Hepatocyte (in vitro differentiated cells): ENCODE measurements around the gene PROKR2. TPM values are rescaled to one million over a fixed set of nuclear protein-coding genes. Genes with fewer than 3 reads are reported as not detected.

ENCODE experiments used
- DNase-seq: peaks from one replicate; pipeline ENCODE4 v3.0.0-alpha.2; 2016; ENCODE audit warnings: low spot score
- H2AFZ ChIP-seq: fragments of 200-600 bp; sonication (generic); 2 replicates; pipeline ENCODE4 v1.6.0; 2016; ENCODE audit warnings: antibody characterized with exemption, mild to moderate bottlenecking
- H3K27ac ChIP-seq: fragments of 200-600 bp; sonication (generic); 2 replicates; pipeline ENCODE4 v1.5.1; 2016; ENCODE audit warnings: mild to moderate bottlenecking
- H3K27me3 ChIP-seq: fragments of 200-600 bp; sonication (generic); 2 replicates; pipeline ENCODE4 v1.6.1; 2016
- H3K36me3 ChIP-seq: fragments of 200-600 bp; sonication (generic); replicated peaks from 2 replicates; pipeline ENCODE4 v1.5.1; 2016; ENCODE audit warnings: low read depth; ENCODE audit not compliant: insufficient read depth
- H3K4me1 ChIP-seq: fragments of 200-600 bp; sonication (generic); 2 replicates; pipeline ENCODE4 v1.5.1; 2016; ENCODE audit warnings: mild to moderate bottlenecking, moderate library complexity; ENCODE audit not compliant: insufficient read depth
- H3K4me2 ChIP-seq: fragments of 200-600 bp; sonication (generic); 2 replicates; pipeline ENCODE4 v1.6.0; 2016
- H3K4me3 ChIP-seq: fragments of 200-600 bp; sonication (generic); 2 replicates; pipeline ENCODE4 v1.5.1; 2016; ENCODE audit warnings: mild to moderate bottlenecking
- H3K79me2 ChIP-seq: fragments of 200-600 bp; sonication (generic); 2 replicates; pipeline ENCODE4 v1.6.0; 2017; ENCODE audit warnings: mild to moderate bottlenecking
- H3K9me2 ChIP-seq: fragments of 200-600 bp; sonication (generic); replicated peaks from 2 replicates; pipeline ENCODE4 v1.6.0; 2017; ENCODE audit warnings: mild to moderate bottlenecking; ENCODE audit not compliant: insufficient read depth
- H3K9me3 ChIP-seq: fragments of 200-600 bp; sonication (generic); 2 replicates; pipeline ENCODE4 v1.5.1; 2016; ENCODE audit warnings: low read depth, mild to moderate bottlenecking
- H4K20me1 ChIP-seq: fragments of 200-600 bp; sonication (generic); 2 replicates; pipeline ENCODE4 v1.6.0; 2016; ENCODE audit warnings: mild to moderate bottlenecking; ENCODE audit not compliant: insufficient read depth, poor library complexity, severe bottlenecking
- EZH2 ChIP-seq: fragments of 200-600 bp; sonication (generic); IDR thresholded peaks from 2 replicates; pipeline ENCODE4 v1.6.1; 2016; ENCODE audit warnings: antibody characterized with exemption, mild to moderate bottlenecking, borderline replicate concordance
- EZH2phosphoT487 ChIP-seq: fragments of 200-600 bp; sonication (generic); IDR thresholded peaks from one replicate; pipeline ENCODE4 v1.6.1; 2018; ENCODE audit warnings: antibody characterized with exemption, mild to moderate bottlenecking, low read depth, moderate library complexity; ENCODE audit not compliant: unreplicated experiment, severe bottlenecking
- WGBS: methylation state at CpG from one replicate; pipeline ENCODE4 v1.1.6; 2016; ENCODE audit warnings: low lambda C conversion rate; ENCODE audit errors: missing lambda C conversion rate; 5-methylcytosine and 5-hydroxymethylcytosine counted together
- polyA plus RNA-seq: library from polyadenylated mRNA; unstranded; fragments of >200 nt; fragmentation: Nextera tagmentation; extraction: Ambion mirVana; gene quantifications from 2 replicates; pipeline ENCODE4 v1.2.1, GENCODE V29; 2016
- small RNA-seq: library from RNA; depleted of rRNA; stranded (forward); fragments of <200 nt; gene quantifications from one replicate; pipeline ENCODE3, GENCODE V24; 2014
- total RNA-seq: library from RNA; depleted of rRNA; stranded (reverse); fragments of >200 nt; gene quantifications from 2 replicates; pipeline ENCODE4 v1.2.3, GENCODE V29; 2014
- TF ChIP-seq, protein P1 (sequence below): fragments of 200-600 bp; sonication (generic); IDR thresholded peaks from 2 replicates; pipeline ENCODE4 v1.5.1; 2016; ENCODE audit warnings: antibody characterized with exemption, mild to moderate bottlenecking; ENCODE audit not compliant: poor library complexity

PROKR2 gene
- total and polyA plus RNA-seq, 2 experiments from 2014 or later = not detected

DNA sequence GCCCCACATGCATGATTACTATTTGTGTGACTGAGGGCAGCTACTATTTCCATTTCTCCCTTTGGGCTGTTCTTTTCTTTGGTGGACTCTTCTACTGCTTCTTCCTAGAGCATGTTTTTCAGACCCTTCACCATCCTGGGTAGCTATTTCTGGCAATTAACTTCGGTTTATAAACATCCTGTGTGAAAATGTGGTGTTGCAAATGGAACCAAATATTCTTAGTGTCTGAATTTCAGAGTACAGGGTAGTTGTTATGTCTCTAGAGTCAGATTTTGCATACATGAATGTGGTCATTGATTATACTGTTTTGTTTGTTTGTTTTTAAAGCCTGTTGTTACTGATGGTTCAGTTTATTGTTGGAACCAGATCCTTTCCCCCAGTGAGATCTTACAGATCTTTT, 49.7 kb downstream of the PROKR2 start:
- no peaks in the 10 kb centered on the region for H3K79me2 ChIP-seq
- no peaks in the 10 kb centered on the region for H3K9me3 ChIP-seq
- H3K4me1 ChIP-seq = no peaks in the 10 kb centered on the region
- no peak overlapping the region for H2AFZ ChIP-seq
- no peaks in the 10 kb centered on the region for H3K9me2 ChIP-seq
- H3K4me2 ChIP-seq = no peak overlapping the region
- H4K20me1 ChIP-seq = no peaks in the 10 kb centered on the region
- H3K27me3 ChIP-seq = peaks cover 7% of the 10 kb centered on the region
- TF ChIP-seq EZH2 (no peak), EZH2phosphoT487 (no peak)
- TF ChIP-seq, protein P1, sequence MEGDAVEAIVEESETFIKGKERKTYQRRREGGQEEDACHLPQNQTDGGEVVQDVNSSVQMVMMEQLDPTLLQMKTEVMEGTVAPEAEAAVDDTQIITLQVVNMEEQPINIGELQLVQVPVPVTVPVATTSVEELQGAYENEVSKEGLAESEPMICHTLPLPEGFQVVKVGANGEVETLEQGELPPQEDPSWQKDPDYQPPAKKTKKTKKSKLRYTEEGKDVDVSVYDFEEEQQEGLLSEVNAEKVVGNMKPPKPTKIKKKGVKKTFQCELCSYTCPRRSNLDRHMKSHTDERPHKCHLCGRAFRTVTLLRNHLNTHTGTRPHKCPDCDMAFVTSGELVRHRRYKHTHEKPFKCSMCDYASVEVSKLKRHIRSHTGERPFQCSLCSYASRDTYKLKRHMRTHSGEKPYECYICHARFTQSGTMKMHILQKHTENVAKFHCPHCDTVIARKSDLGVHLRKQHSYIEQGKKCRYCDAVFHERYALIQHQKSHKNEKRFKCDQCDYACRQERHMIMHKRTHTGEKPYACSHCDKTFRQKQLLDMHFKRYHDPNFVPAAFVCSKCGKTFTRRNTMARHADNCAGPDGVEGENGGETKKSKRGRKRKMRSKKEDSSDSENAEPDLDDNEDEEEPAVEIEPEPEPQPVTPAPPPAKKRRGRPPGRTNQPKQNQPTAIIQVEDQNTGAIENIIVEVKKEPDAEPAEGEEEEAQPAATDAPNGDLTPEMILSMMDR = no peak
- WGBS = 65% methylated on average over 1 of the region's 1 CpG
- no peak overlapping the region for H3K27ac ChIP-seq
- DNase-seq = no peak
- no peak overlapping the region for H3K4me3 ChIP-seq
- H3K36me3 ChIP-seq = no peaks in the 10 kb centered on the region

Small RNA genes within 50 kb of the gene (small RNA-seq; reads per million reads assigned to genes)
- gene RNA5-8SP7 = not detected

Other genes with a start within 250 kb of the PROKR2 start
- gene TMEM230, start 203.9 kb downstream of the PROKR2 start, total RNA-seq = 116 and 117 TPM in 2 replicates
- gene TMEM230, start 203.9 kb downstream of the PROKR2 start, polyA plus RNA-seq = 130 and 136 TPM in 2 replicates
- gene PCNA, start 197.0 kb downstream of the PROKR2 start, total RNA-seq = 83.3 and 85.6 TPM in 2 replicates
- 38.0 and 47.2 TPM in 2 replicates for gene PCNA, start 197.0 kb downstream of the PROKR2 start, polyA plus RNA-seq
- gene CDS2, start 189.9 kb downstream of the PROKR2 start, total RNA-seq = 27.0 and 32.3 TPM in 2 replicates
- 36.6 and 48.9 TPM in 2 replicates for gene CDS2, start 189.9 kb downstream of the PROKR2 start, polyA plus RNA-seq